Neural progenitor cell (in vitro differentiated cells): ENCODE data around the gene SLC17A2.

Experiments
- EZH2phosphoT487 ChIP-seq: fragments of 200-600 bp; sonication (generic); IDR thresholded peaks from 2 replicates; pipeline ENCODE4 v1.6.1; 2017; ENCODE audit warnings: antibody characterized with exemption
- TF ChIP-seq, protein P1 (sequence below): fragments of 200-600 bp; sonication (generic); IDR thresholded peaks from 2 replicates; pipeline ENCODE4 v1.5.1; 2017; ENCODE audit warnings: antibody characterized with exemption, mild to moderate bottlenecking

DNA sequence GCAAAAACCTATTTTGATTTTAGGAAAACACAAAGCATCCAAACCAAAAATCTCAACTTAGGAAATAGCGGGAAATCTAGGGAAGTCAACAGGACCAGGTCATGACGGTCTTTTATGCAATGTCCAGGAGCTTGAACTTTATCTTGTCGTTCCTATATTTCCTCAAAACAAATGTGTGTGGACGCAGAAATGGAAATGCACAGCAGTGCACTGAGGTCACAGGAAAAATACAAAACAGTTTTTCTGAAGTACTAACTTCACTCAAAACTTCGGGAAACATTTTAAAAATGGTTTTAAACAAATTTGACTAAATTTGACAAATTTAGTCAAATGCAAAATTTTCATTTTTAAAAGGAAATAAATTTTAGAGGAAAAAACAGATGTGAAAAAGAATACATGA lies 5.5 kb upstream of the SLC17A2 start:
- TF ChIP-seq, protein P1, sequence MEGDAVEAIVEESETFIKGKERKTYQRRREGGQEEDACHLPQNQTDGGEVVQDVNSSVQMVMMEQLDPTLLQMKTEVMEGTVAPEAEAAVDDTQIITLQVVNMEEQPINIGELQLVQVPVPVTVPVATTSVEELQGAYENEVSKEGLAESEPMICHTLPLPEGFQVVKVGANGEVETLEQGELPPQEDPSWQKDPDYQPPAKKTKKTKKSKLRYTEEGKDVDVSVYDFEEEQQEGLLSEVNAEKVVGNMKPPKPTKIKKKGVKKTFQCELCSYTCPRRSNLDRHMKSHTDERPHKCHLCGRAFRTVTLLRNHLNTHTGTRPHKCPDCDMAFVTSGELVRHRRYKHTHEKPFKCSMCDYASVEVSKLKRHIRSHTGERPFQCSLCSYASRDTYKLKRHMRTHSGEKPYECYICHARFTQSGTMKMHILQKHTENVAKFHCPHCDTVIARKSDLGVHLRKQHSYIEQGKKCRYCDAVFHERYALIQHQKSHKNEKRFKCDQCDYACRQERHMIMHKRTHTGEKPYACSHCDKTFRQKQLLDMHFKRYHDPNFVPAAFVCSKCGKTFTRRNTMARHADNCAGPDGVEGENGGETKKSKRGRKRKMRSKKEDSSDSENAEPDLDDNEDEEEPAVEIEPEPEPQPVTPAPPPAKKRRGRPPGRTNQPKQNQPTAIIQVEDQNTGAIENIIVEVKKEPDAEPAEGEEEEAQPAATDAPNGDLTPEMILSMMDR, result no peak
- no peak for TF ChIP-seq EZH2phosphoT487
